22Rv1 (cell line): Measurements from ENCODE around the gene DOK6.

Source experiments
- ZFX ChIP-seq: fragments of 450-650 bp; IDR thresholded peaks from 2 replicates; pipeline ENCODE4 v1.6.1; 2017; ENCODE audit warnings: antibody characterized with exemption, borderline replicate concordance
- TF ChIP-seq, protein P1 (sequence below): fragments of 450-650 bp; IDR thresholded peaks from 2 replicates; pipeline ENCODE4 v1.5.1; 2017; ENCODE audit warnings: mild to moderate bottlenecking

DNA sequence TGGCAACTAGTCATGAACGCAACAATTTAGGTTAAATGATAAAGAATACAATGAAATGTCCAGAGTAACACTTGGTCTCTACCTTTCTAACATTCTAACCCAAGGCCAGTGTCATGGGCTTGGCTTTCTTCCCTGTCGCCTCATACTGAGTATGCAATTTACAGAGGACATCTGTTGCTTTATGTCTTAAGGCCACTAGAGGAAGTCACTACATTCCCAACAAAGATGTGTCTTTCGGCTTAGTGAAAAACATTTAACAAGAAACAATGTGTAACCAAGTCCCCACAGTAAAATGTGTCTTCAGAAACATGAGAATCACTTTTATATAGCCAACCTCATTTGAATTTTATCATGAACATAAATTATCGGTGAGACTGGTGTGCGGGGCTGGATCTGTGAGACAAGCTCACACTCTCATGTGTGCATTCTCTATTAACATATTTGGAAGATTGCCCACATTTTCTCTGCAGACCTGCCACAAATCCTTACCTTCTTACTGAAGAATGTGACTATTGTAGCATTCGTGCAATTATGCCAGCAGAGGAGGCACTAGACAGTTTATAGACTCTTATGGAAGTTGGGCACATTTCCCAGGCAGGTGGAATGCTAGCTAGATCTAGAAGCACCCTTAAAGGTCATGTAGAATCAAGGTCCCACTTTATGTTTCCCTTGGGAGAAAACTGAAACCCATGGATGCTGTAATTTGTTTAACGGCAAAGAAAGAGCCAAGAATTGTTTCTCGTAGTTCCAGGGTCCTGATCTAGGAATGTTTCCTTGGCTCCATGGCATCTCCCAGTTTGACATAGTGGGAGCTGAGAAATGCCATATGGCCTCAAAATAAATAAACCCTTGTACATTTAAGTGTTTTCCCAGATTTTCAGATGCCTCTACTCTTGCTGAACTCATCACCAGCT lies 445.2 kb downstream of the DOK6 start:
- TF ChIP-seq, protein P1, sequence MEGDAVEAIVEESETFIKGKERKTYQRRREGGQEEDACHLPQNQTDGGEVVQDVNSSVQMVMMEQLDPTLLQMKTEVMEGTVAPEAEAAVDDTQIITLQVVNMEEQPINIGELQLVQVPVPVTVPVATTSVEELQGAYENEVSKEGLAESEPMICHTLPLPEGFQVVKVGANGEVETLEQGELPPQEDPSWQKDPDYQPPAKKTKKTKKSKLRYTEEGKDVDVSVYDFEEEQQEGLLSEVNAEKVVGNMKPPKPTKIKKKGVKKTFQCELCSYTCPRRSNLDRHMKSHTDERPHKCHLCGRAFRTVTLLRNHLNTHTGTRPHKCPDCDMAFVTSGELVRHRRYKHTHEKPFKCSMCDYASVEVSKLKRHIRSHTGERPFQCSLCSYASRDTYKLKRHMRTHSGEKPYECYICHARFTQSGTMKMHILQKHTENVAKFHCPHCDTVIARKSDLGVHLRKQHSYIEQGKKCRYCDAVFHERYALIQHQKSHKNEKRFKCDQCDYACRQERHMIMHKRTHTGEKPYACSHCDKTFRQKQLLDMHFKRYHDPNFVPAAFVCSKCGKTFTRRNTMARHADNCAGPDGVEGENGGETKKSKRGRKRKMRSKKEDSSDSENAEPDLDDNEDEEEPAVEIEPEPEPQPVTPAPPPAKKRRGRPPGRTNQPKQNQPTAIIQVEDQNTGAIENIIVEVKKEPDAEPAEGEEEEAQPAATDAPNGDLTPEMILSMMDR, result no peak
- TF ChIP-seq ZFX, result no peak
